Sigmoid colon (tissue), 7 donors: ENCODE results near the gene DLEU7. TPM values are rescaled to one million over a fixed set of nuclear protein-coding genes. Genes with fewer than 3 reads are reported as not detected.

ENCODE experiments used
- DNase-seq: peaks from one replicate; pipeline ENCODE4 v3.0.0-alpha.2; 2019
- H3K27ac ChIP-seq, 4 donors: fragments of 200-600 bp; sonication (generic); one replicate each; pipeline ENCODE4 v1.5.1; 2016 to 2019; ENCODE audit warnings: mild to moderate bottlenecking in 1 of 4
- H3K27me3 ChIP-seq, 3 donors: fragments of 200-600 bp; sonication (generic); one replicate each; pipeline ENCODE4 v1.5.1; 2019; ENCODE audit warnings: mild to moderate bottlenecking in 1 of 3
- H3K36me3 ChIP-seq, 4 donors: fragments of 200-600 bp; sonication (generic); one replicate each; pipeline ENCODE4 v1.5.1; 2016 to 2019
- H3K4me1 ChIP-seq, 4 donors: fragments of 200-600 bp; sonication (generic); one replicate each; pipeline ENCODE4 v1.5.1; 2017 to 2019
- H3K4me3 ChIP-seq, 4 donors: fragments of 200-600 bp; sonication (generic); one replicate each; pipeline ENCODE4 v1.5.1; 2017 to 2019; ENCODE audit warnings: mild to moderate bottlenecking in 2 of 4, moderate library complexity in 1 of 4
- H3K9me3 ChIP-seq, 4 donors: fragments of 200-600 bp in 3 of 4; sonication (generic) in 3 of 4; one replicate each; pipeline versions ENCODE4 v1.5.1 to v1.6.1; 2013 to 2019
- EP300 ChIP-seq, 4 donors: sonication (generic); formaldehyde crosslinking; IDR thresholded peaks; one replicate each; pipeline ENCODE4 v1.6.1; 2017; ENCODE audit warnings: antibody characterized with exemption in 4 of 4
- POLR2A ChIP-seq, 2 donors: fragments of 450-650 bp; IDR thresholded peaks; one replicate each; pipeline ENCODE4 v1.6.1; 2016; ENCODE audit warnings: antibody characterized with exemption in 2 of 2, mild to moderate bottlenecking in 2 of 2, moderate library complexity in 2 of 2
- POLR2AphosphoS5 ChIP-seq, 4 donors: sonication (generic); formaldehyde crosslinking; IDR thresholded peaks; one replicate each; pipeline ENCODE4 v1.6.1; 2017; ENCODE audit warnings: antibody characterized with exemption in 4 of 4
- WGBS, 2 donors: extraction: QIAGEN DNeasy Blood & Tissue Kit; methylation state at CpG; one replicate each; pipeline ENCODE4 v1.1.7; 2013; 5-methylcytosine and 5-hydroxymethylcytosine counted together
- intact Hi-C: fragments of 100-400 bp; cut with DNase I; formaldehyde crosslinking; loops from one replicate; pipeline ENCODE4 v1.15.1; 2023
- polyA plus RNA-seq, 3 donors: library from polyadenylated mRNA; stranded (reverse); fragments of 200-250 nt; gene quantifications; one replicate each; pipeline ENCODE4 v1.2.3, GENCODE V29; 2013
- total RNA-seq, 4 donors: library from RNA; depleted of rRNA; stranded (reverse); fragments of >200 nt; gene quantifications; one replicate each; pipeline ENCODE4 v1.1.0, GENCODE V29; 2016
- TF ChIP-seq, protein P1 (sequence below), 4 experiments: fragments of 450-650 bp in 3 of 4; fragments of 200-600 bp in 1 of 4; IDR thresholded peaks; one replicate each; pipeline ENCODE4 v1.5.1; 2016 to 2019; ENCODE audit warnings: antibody characterized with exemption in 4 of 4, mild to moderate bottlenecking in 3 of 4, moderate library complexity in 2 of 4
- donor health status: healthy with polysubstance abuse.
- donor health status: Bipolar disorder and iron deficiency.
- donor health status: healthy.

The DLEU7 gene
- total and polyA plus RNA-seq, 7 donors, result 0.10 to 1.1 (median 0.62) TPM; not detected in 3

DNA sequence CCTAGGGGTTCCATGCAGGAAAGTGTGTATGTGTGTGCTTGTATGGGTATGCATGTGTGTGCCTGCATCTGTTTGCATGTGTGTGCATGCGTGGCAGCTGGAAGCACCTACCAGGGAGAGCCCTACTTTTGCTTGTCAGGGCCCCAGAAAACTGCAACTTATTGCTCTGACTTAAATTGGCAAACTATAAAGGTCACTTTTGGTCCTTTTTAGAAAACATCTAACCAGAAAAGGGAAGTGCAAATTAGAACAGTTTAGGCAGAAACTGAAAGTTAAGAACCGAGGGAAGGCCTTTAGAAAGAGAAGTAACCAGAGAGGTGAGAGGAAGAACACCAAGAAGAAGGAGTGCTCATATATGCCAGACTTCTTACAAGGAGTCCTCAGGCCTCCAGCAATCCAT lies 32.5 kb downstream of the DLEU7 start:
- WGBS, 2 donors, result 48 to 72% methylated on average over 2 of the region's 2 CpGs
- Histone ChIP-seq H3K27ac (no peak overlapping the region), H3K4me3 (no peak overlapping the region), H3K36me3 (no peaks in the 10 kb centered on the region), H3K9me3 (no peaks in the 10 kb centered on the region), H3K27me3 (no peaks in the 10 kb centered on the region), H3K4me1 (no peaks in the 10 kb centered on the region)
- TF ChIP-seq POLR2A (IDR thresholded peaks at IDR 0.05) (no peak), POLR2AphosphoS5 (IDR thresholded peaks at IDR 0.05) (no peak), EP300 (IDR thresholded peaks at IDR 0.05) (no peak)
- TF ChIP-seq, protein P1, sequence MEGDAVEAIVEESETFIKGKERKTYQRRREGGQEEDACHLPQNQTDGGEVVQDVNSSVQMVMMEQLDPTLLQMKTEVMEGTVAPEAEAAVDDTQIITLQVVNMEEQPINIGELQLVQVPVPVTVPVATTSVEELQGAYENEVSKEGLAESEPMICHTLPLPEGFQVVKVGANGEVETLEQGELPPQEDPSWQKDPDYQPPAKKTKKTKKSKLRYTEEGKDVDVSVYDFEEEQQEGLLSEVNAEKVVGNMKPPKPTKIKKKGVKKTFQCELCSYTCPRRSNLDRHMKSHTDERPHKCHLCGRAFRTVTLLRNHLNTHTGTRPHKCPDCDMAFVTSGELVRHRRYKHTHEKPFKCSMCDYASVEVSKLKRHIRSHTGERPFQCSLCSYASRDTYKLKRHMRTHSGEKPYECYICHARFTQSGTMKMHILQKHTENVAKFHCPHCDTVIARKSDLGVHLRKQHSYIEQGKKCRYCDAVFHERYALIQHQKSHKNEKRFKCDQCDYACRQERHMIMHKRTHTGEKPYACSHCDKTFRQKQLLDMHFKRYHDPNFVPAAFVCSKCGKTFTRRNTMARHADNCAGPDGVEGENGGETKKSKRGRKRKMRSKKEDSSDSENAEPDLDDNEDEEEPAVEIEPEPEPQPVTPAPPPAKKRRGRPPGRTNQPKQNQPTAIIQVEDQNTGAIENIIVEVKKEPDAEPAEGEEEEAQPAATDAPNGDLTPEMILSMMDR (IDR thresholded peaks at IDR 0.05), result no peak
- no peak for DNase-seq
- intact Hi-C loops, result no loop called here

DNA sequence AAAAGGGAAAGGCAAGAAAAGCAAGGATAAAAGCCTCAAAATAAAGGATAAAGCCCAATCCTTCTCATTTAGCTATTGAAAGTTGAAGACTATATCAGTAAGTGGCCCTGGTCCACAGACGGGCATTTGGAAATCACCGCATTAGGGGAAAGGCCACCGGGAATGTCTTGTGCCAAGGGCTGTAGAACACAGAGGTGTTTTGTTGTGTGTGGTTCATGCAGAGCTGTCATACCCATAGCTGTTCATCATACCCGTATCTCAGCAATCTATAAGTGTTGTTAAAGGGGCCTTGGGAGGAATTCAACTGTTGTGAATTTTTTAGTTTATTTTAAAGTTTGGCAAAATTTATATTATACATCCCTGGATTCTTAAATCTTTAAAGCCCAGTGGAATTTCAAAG lies 33.0 kb downstream of the DLEU7 start:
- no peak for TF ChIP-seq POLR2A (IDR thresholded peaks at IDR 0.05)
- TF ChIP-seq POLR2AphosphoS5 (IDR thresholded peaks at IDR 0.05), result no peak
- TF ChIP-seq EP300 (IDR thresholded peaks at IDR 0.05), result no peak
- TF ChIP-seq, protein P1 (IDR thresholded peaks at IDR 0.05), result no peak
- Histone ChIP-seq H3K27me3 (no peaks in the 10 kb centered on the region), H3K4me3 (no peak overlapping the region), H3K9me3 (peaks cover 0 to 3% (median 0%) of the 10 kb centered on the region in 4 donors), H3K4me1 (no peaks in the 10 kb centered on the region), H3K36me3 (no peaks in the 10 kb centered on the region), H3K27ac (no peak overlapping the region)
- no peak for DNase-seq
- WGBS, 2 donors, result 81 to 90% methylated on average over 4 of the region's 4 CpGs
- intact Hi-C loops, result no loop called here

DNA sequence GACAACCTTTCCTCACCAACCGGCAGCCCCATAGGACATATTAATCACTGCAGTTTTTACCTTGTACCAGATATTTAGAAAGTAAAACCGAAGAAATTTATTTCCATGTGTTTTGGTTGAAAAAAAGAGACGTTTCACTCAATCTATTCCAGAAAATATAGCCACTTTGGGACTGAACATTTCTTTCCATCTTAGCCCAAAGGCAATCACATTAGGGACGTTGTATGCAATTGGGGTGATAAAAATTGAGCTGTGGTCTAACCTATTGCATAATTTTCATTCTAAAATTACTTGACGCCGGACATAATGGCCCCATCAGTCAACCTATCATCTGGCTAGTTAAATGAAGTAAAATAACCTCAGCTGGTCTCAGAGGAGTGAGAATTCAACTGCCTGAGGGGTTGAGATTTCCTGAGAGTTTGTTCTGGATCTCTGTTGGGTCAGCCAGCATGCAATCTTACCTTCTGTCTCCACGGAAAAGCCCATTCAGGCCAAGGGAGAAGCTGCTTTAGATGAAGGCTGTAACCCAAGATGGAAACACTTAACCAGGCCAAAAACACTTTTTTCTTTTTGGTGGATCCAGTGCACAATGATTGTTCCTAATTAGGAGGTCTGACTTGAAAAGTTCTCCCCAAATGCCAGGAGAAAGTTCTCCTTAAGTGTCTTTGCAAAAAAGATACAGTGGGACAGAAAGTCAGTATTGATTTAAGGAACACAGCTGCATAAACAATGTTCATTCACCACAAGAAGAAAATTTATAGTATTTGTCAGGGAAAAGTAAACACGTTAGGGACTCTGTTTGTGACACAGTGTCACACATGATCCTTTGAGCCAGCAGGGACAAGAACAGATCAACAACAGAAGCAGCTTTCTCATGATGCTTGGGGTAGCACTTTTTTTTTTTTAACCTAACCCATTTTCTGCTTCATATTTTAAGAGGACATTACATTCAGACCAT lies 34.1 kb downstream of the DLEU7 start:
- no peak overlapping the region for H3K4me3 ChIP-seq
- WGBS, 2 donors, result 75 to 79% methylated on average over 8 of the region's 8 CpGs
- no peaks in the 10 kb centered on the region for H3K27me3 ChIP-seq
- intact Hi-C loops, result no loop called here
- peaks cover 0 to 7% (median 0%) of the 10 kb centered on the region in 4 donors for H3K9me3 ChIP-seq
- H3K36me3 ChIP-seq, result no peaks in the 10 kb centered on the region
- TF ChIP-seq EP300 (IDR thresholded peaks at IDR 0.05) (no peak), POLR2AphosphoS5 (IDR thresholded peaks at IDR 0.05) (no peak), POLR2A (IDR thresholded peaks at IDR 0.05) (no peak)
- TF ChIP-seq, protein P1 (IDR thresholded peaks at IDR 0.05), result no peak
- H3K27ac ChIP-seq, result no peak overlapping the region
- DNase-seq, result no peak
- H3K4me1 ChIP-seq, result no peaks in the 10 kb centered on the region

DNA sequence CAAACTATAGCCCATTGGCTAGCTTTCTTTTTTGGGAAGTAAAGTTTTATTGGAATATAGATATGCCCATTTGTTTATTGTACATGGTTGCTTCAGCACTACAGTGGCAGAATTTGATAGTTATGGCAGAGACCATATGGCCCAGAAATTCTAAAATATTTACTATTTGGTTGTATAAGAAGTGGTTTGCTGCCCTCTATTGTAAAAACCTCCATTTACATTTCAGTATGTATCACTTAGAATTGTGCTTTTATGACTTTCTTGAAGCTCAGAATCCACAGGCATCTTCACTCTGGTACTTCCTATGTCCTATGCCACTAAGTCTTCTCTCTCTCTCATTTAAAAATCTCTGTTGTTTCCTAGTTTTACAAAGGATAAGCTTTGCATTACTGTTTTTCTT lies 37.7 kb downstream of the DLEU7 start:
- peaks cover 0 to 7% (median 0%) of the 10 kb centered on the region in 4 donors for H3K9me3 ChIP-seq
- intact Hi-C loops, result no loop called here

More for the DNA sequence above, 37.7 kb downstream of the DLEU7 start:
- no peak for DNase-seq
- Histone ChIP-seq H3K27me3 (no peaks in the 10 kb centered on the region), H3K4me3 (no peak overlapping the region), H3K4me1 (peaks cover 0 to 7% (median 2%) of the 10 kb centered on the region in 4 donors), H3K27ac (no peak overlapping the region), H3K36me3 (no peaks in the 10 kb centered on the region)
- TF ChIP-seq POLR2A (IDR thresholded peaks at IDR 0.05) (no peak), EP300 (IDR thresholded peaks at IDR 0.05) (no peak), POLR2AphosphoS5 (IDR thresholded peaks at IDR 0.05) (no peak)
- TF ChIP-seq, protein P1 (IDR thresholded peaks at IDR 0.05), result no peak
